CD4-positive, CD25-positive, alpha-beta regulatory T cell (primary cell): ENCODE data around the gene VEGFB. TPM values are rescaled to one million over a fixed set of nuclear protein-coding genes. Genes with fewer than 3 reads are reported as not detected.

Experiments used
- ATAC-seq, 2 donors: fragments of 150-1000 bp; cut with Tn5 transposase; one replicate each; pipeline ENCODE4 v1.10.0; 2021; ENCODE audit warnings: low read depth in 2 of 2, moderate number of reproducible peaks in 2 of 2, moderate library complexity in 1 of 2
- DNase-seq, 3 donors: peaks; one replicate each; pipeline versions ENCODE4 v3.0.0 to v3.0.0-alpha.2; 2012 to 2022; ENCODE audit warnings: mixed read lengths in 1 of 3
- H3K27ac ChIP-seq: one replicate; pipeline ENCODE4 v1.7.0; 2013; ENCODE audit warnings: mild to moderate bottlenecking, low read length; ENCODE audit not compliant: insufficient read depth, poor library complexity, severe bottlenecking
- H3K27me3 ChIP-seq: one replicate; pipeline ENCODE4 v1.7.0; 2013; ENCODE audit warnings: low read length; ENCODE audit not compliant: control insufficient read depth, insufficient read depth
- H3K36me3 ChIP-seq: one replicate; pipeline ENCODE4 v1.7.0; 2013; ENCODE audit warnings: mild to moderate bottlenecking, low read length, moderate library complexity; ENCODE audit not compliant: control insufficient read depth, insufficient read depth
- H3K4me1 ChIP-seq: 2 replicates; pipeline ENCODE4 v1.7.0; 2013; ENCODE audit warnings: mild to moderate bottlenecking, low read length; ENCODE audit not compliant: insufficient read depth, control insufficient read depth, poor library complexity, severe bottlenecking
- H3K4me3 ChIP-seq: one replicate; pipeline ENCODE4 v1.7.0; 2013; ENCODE audit warnings: low read depth, mild to moderate bottlenecking, low read length, moderate library complexity
- H3K9me3 ChIP-seq, 2 experiments: 1 replicate in 1 of 2; 2 replicates in 1 of 2; pipeline ENCODE4 v1.7.0; 2013; ENCODE audit warnings: low read length in 2 of 2, mild to moderate bottlenecking in 1 of 2, moderate library complexity in 1 of 2; ENCODE audit not compliant: control insufficient read depth in 2 of 2
- H3K27ac Mint-ChIP-seq, 3 donors: one replicate each; pipeline ENCODE4 v1.8.0; 2020 to 2022; ENCODE audit warnings: mild to moderate bottlenecking in 3 of 3, mixed read lengths in 3 of 3, moderate library complexity in 2 of 3
- H3K27me3 Mint-ChIP-seq: one replicate; pipeline ENCODE4 v1.8.0; 2022; ENCODE audit warnings: mild to moderate bottlenecking, mixed read lengths
- H3K36me3 Mint-ChIP-seq: one replicate; pipeline ENCODE4 v1.8.0; 2020; ENCODE audit warnings: mixed read lengths
- H3K4me1 Mint-ChIP-seq, 4 donors: one replicate each; pipeline ENCODE4 v1.8.0; 2020 to 2022; ENCODE audit warnings: mixed read lengths in 4 of 4, mild to moderate bottlenecking in 1 of 4
- H3K4me3 Mint-ChIP-seq, 4 donors: one replicate each; pipeline ENCODE4 v1.8.0; 2020 to 2022; ENCODE audit warnings: mild to moderate bottlenecking in 4 of 4, mixed read lengths in 4 of 4, moderate library complexity in 3 of 4
- H3K9me3 Mint-ChIP-seq, 7 donors: one replicate each; pipeline ENCODE4 v1.8.0; 2020 to 2022; ENCODE audit warnings: mixed read lengths in 7 of 7, mild to moderate bottlenecking in 3 of 7, moderate library complexity in 2 of 7
- polyA plus RNA-seq, 4 donors: library from polyadenylated mRNA; unstranded; fragments of 300-500 nt; fragmentation: Illumina TruSeq; gene quantifications; one replicate each; pipeline ENCODE4 v1.2.3, GENCODE V29; 2021
- total RNA-seq: library from RNA; stranded (reverse); gene quantifications from one replicate; pipeline ENCODE4 v1.2.3, GENCODE V29; 2022

Gene VEGFB
- total and polyA plus RNA-seq, 5 donors from 2014 or later, result 6.5 to 19.6 (median 8.3) TPM

- Histone ChIP-seq H3K36me3 (peaks cover 38% of the 10 kb centered on the region), H3K4me1 (peaks cover 41% of the 10 kb centered on the region), H3K9me3 (no peaks in the 10 kb centered on the region), H3K4me3 (peak overlapping the region; percentile 84), H3K27me3 (no peaks in the 10 kb centered on the region), H3K27ac (peak overlapping the region; percentile 85)
- Mint-ChIP-seq H3K27ac (peak overlapping the region; percentile 91 to 96 (median 94)), H3K4me3 (peak overlapping the region; percentile 93 to 99 (median 96)), H3K4me1 (peaks cover 10 to 66% (median 30%) of the 10 kb centered on the region in 4 donors), H3K27me3 (no peaks in the 10 kb centered on the region), H3K36me3 (peaks cover 17% of the 10 kb centered on the region), H3K9me3 (no peaks in the 10 kb centered on the region)
- no peak for DNase-seq
- no peak for ATAC-seq
These were observed 26.1 kb upstream of the VEGFB start for GRCh38 chr11:64208086-64208795.

- Histone ChIP-seq H3K36me3 (peaks cover 33% of the 10 kb centered on the region), H3K27ac (peak overlapping the region; percentile 85), H3K4me3 (no peak overlapping the region), H3K9me3 (no peaks in the 10 kb centered on the region), H3K4me1 (peaks cover 41% of the 10 kb centered on the region), H3K27me3 (no peaks in the 10 kb centered on the region)
- DNase-seq (no peak), ATAC-seq (no peak)
- Mint-ChIP-seq H3K27ac (peak overlapping the region; percentile 26 to 91 (median 83)), H3K4me3 (peak overlapping the region; percentile 61 to 99 (median 73)), H3K9me3 (no peaks in the 10 kb centered on the region), H3K4me1 (peaks cover 10 to 61% (median 30%) of the 10 kb centered on the region in 4 donors), H3K27me3 (no peaks in the 10 kb centered on the region), H3K36me3 (peaks cover 17% of the 10 kb centered on the region)
These were observed 25.4 kb upstream of the VEGFB start for GRCh38 chr11:64208796-64209562.

GRCh38 chr11:64209563-64209843 lies 24.9 kb upstream of the VEGFB start:
- no peak for DNase-seq
- H3K27me3 Mint-ChIP-seq, result no peaks in the 10 kb centered on the region
- H3K27ac Mint-ChIP-seq, result peak overlapping the region; percentile 10 to 91 (median 71)
- no peak overlapping the region for H3K27ac ChIP-seq
- peaks cover 14% of the 10 kb centered on the region for H3K36me3 Mint-ChIP-seq
- peaks cover 8 to 56% (median 28%) of the 10 kb centered on the region in 4 donors for H3K4me1 Mint-ChIP-seq
- H3K9me3 ChIP-seq, result no peaks in the 10 kb centered on the region
- peaks cover 41% of the 10 kb centered on the region for H3K4me1 ChIP-seq
- peaks cover 32% of the 10 kb centered on the region for H3K36me3 ChIP-seq
- ATAC-seq, result no peak
- no peak overlapping the region for H3K4me3 ChIP-seq
- no peaks in the 10 kb centered on the region for H3K9me3 Mint-ChIP-seq
- no peaks in the 10 kb centered on the region for H3K27me3 ChIP-seq
- H3K4me3 Mint-ChIP-seq, result peak overlapping the region in 3 of 4 donors; percentile 21 to 99 (median 63)

DNA sequence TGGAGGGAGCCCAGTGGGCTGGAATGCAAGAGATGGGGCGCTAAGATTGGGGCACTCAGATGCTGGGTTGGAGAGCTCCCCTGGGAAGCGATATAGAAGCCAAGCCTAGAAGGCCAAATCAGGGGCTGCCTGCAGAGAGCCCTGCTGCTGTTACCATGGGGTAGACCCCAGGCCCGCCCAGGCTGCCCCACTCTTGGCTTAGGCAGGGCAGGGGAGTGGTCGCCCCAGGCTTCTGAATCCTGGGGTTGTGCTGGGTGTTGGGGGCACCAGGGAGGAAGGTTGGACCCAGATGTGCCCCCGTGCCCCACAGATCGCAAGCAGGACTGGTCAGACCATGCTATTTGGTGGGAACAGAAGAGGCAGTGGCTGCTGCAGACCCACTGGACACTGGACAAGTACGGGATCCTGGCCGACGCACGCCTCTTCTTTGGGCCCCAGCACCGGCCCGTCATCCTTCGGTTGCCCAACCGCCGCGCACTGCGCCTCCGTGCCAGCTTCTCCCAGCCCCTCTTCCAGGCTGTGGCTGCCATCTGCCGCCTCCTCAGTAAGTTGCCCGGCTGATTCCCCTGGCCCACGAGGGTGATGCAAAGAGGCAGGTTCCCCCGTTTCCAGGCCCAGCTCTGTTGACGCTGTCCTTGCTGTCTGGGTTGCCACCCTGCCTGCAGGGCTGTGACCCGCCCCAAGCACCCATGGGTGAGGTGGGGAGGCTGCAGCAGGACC lies 23.9 kb upstream of the VEGFB start:
- no peaks in the 10 kb centered on the region for H3K27me3 ChIP-seq
- H3K4me3 ChIP-seq, result no peak overlapping the region
- DNase-seq (no peak), ATAC-seq (no peak)
- H3K4me1 ChIP-seq, result peaks cover 33% of the 10 kb centered on the region
- Mint-ChIP-seq H3K27ac (no peak overlapping the region), H3K36me3 (peaks cover 16% of the 10 kb centered on the region), H3K9me3 (no peaks in the 10 kb centered on the region), H3K4me3 (peak overlapping the region in 2 of 4 donors; percentile 54 to 99), H3K4me1 (peaks cover 4 to 50% (median 25%) of the 10 kb centered on the region in 4 donors), H3K27me3 (no peaks in the 10 kb centered on the region)
- H3K36me3 ChIP-seq, result peaks cover 39% of the 10 kb centered on the region
- H3K27ac ChIP-seq, result no peak overlapping the region
- H3K9me3 ChIP-seq, result no peaks in the 10 kb centered on the region

DNA sequence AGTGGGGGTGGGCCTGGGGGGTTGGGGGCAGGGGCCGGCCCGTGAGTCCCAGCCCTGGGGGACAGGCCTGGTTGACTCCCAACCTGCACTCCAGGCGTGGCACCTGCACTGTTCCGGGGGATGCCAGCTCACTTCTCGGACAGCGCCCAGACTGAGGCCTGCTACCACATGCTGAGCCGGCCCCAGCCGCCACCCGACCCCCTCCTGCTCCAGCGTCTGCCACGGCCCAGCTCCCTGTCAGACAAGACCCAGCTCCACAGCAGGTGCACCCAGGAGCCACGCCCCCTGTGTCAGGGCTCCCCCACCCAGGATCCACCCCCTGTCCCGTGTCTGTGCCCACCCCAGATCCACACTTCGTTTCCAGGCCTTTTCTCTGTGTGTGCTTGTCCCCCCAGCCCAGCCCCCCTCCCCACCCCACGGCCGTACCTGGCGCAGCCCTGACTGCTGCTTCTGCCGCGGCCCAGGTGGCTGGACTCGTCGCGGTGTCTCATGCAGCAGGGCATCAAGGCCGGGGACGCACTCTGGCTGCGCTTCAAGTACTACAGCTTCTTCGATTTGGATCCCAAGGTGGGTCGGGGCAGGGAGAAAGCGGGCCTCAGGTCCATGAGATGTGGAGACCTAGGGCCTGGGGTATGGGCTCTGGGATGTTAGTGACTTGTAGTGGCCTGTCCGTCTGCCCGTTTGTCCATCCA lies 23.1 kb upstream of the VEGFB start:
- Mint-ChIP-seq H3K27ac (no peak overlapping the region), H3K36me3 (peaks cover 16% of the 10 kb centered on the region), H3K27me3 (no peaks in the 10 kb centered on the region), H3K9me3 (no peaks in the 10 kb centered on the region), H3K4me3 (peak overlapping the region in 2 of 4 donors; percentile 71 to 81), H3K4me1 (peaks cover 4 to 41% (median 23%) of the 10 kb centered on the region in 4 donors)
- no peak overlapping the region for H3K4me3 ChIP-seq
- H3K27me3 ChIP-seq, result no peaks in the 10 kb centered on the region
- no peak overlapping the region for H3K27ac ChIP-seq
- ATAC-seq (no peak), DNase-seq (no peak)
- no peaks in the 10 kb centered on the region for H3K9me3 ChIP-seq
- H3K36me3 ChIP-seq, result peaks cover 41% of the 10 kb centered on the region
- H3K4me1 ChIP-seq, result peaks cover 24% of the 10 kb centered on the region

GRCh38 chr11:64216879-64217278 lies 17.5 kb upstream of the VEGFB start:
- H3K27me3 ChIP-seq, result no peaks in the 10 kb centered on the region
- no peak overlapping the region for H3K27ac ChIP-seq
- Mint-ChIP-seq H3K9me3 (no peaks in the 10 kb centered on the region), H3K4me3 (no peak overlapping the region), H3K27ac (peak overlapping the region in 1 of 3 donors; percentile 71), H3K27me3 (no peaks in the 10 kb centered on the region), H3K36me3 (peaks cover 26% of the 10 kb centered on the region), H3K4me1 (peaks cover 4 to 18% (median 9%) of the 10 kb centered on the region in 4 donors)
- peaks cover 52% of the 10 kb centered on the region for H3K36me3 ChIP-seq
- no peaks in the 10 kb centered on the region for H3K9me3 ChIP-seq
- no peaks in the 10 kb centered on the region for H3K4me1 ChIP-seq
- DNase-seq (no peak), ATAC-seq (no peak)
- H3K4me3 ChIP-seq, result no peak overlapping the region

DNA sequence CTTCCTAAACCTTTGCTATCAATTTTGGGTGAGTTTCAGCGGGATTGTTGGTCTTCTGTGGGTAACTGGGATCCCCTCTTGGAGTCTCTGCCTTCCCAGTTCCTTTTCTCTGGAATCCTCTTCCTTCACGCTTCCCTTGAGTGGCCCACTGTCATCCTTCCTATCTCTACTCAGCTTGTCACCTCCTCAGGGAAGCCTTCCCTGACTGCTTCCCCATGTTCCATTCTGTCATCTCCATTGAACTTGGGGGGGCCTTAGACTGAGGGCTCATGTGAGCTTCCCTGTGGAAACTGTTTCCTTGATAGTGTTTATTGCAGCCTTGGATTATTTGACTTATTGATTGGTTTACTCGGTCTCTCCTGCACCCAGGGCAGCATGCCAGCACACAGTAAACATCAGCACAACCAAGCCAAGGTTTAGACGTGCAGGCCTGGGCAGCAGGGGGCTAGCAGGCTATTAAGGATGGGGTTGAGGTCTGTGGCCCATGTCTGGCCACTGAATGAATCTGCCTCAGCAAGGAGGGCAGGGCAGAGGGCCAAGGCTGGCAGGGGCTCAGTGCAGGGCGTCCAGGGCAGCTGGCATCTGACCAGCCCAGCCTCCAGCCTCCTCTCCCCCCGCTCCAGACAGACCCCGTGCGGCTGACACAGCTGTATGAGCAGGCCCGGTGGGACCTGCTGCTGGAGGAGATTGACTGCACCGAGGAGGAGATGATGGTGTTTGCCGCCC lies 15.6 kb upstream of the VEGFB start:
- Mint-ChIP-seq H3K4me1 (peaks cover 0 to 7% (median 3%) of the 10 kb centered on the region in 4 donors), H3K9me3 (no peaks in the 10 kb centered on the region), H3K27ac (peak overlapping the region in 1 of 3 donors; percentile 86), H3K27me3 (no peaks in the 10 kb centered on the region), H3K36me3 (peaks cover 16% of the 10 kb centered on the region), H3K4me3 (no peak overlapping the region)
- H3K36me3 ChIP-seq, result peaks cover 56% of the 10 kb centered on the region
- ATAC-seq, result no peak
- DNase-seq, result no peak
- H3K4me1 ChIP-seq, result no peaks in the 10 kb centered on the region
- H3K27me3 ChIP-seq, result no peaks in the 10 kb centered on the region
- no peak overlapping the region for H3K27ac ChIP-seq
- H3K4me3 ChIP-seq, result no peak overlapping the region
- no peaks in the 10 kb centered on the region for H3K9me3 ChIP-seq
